Hepatocyte (in vitro differentiated cells): Measurements from ENCODE around the gene TRAF7. TPM values are rescaled to one million over a fixed set of nuclear protein-coding genes. Genes with fewer than 3 reads are reported as not detected.
A peak's percentile ranks its signal among the peaks of the same experiment; 100 is the strongest.

Experiments used
- DNase-seq: peaks from one replicate; pipeline ENCODE4 v3.0.0-alpha.2; 2016; ENCODE audit warnings: low spot score
- H2AFZ ChIP-seq: fragments of 200-600 bp; sonication (generic); 2 replicates; pipeline ENCODE4 v1.6.0; 2016; ENCODE audit warnings: antibody characterized with exemption, mild to moderate bottlenecking
- H3K27ac ChIP-seq: fragments of 200-600 bp; sonication (generic); 2 replicates; pipeline ENCODE4 v1.5.1; 2016; ENCODE audit warnings: mild to moderate bottlenecking
- H3K27me3 ChIP-seq: fragments of 200-600 bp; sonication (generic); 2 replicates; pipeline ENCODE4 v1.6.1; 2016
- H3K36me3 ChIP-seq: fragments of 200-600 bp; sonication (generic); replicated peaks from 2 replicates; pipeline ENCODE4 v1.5.1; 2016; ENCODE audit warnings: low read depth; ENCODE audit not compliant: insufficient read depth
- H3K4me1 ChIP-seq: fragments of 200-600 bp; sonication (generic); 2 replicates; pipeline ENCODE4 v1.5.1; 2016; ENCODE audit warnings: mild to moderate bottlenecking, moderate library complexity; ENCODE audit not compliant: insufficient read depth
- H3K4me2 ChIP-seq: fragments of 200-600 bp; sonication (generic); 2 replicates; pipeline ENCODE4 v1.6.0; 2016
- H3K4me3 ChIP-seq: fragments of 200-600 bp; sonication (generic); 2 replicates; pipeline ENCODE4 v1.5.1; 2016; ENCODE audit warnings: mild to moderate bottlenecking
- H3K79me2 ChIP-seq: fragments of 200-600 bp; sonication (generic); 2 replicates; pipeline ENCODE4 v1.6.0; 2017; ENCODE audit warnings: mild to moderate bottlenecking
- H3K9me2 ChIP-seq: fragments of 200-600 bp; sonication (generic); replicated peaks from 2 replicates; pipeline ENCODE4 v1.6.0; 2017; ENCODE audit warnings: mild to moderate bottlenecking; ENCODE audit not compliant: insufficient read depth
- H3K9me3 ChIP-seq: fragments of 200-600 bp; sonication (generic); 2 replicates; pipeline ENCODE4 v1.5.1; 2016; ENCODE audit warnings: low read depth, mild to moderate bottlenecking
- H4K20me1 ChIP-seq: fragments of 200-600 bp; sonication (generic); 2 replicates; pipeline ENCODE4 v1.6.0; 2016; ENCODE audit warnings: mild to moderate bottlenecking; ENCODE audit not compliant: insufficient read depth, poor library complexity, severe bottlenecking
- EZH2 ChIP-seq: fragments of 200-600 bp; sonication (generic); IDR thresholded peaks from 2 replicates; pipeline ENCODE4 v1.6.1; 2016; ENCODE audit warnings: antibody characterized with exemption, mild to moderate bottlenecking, borderline replicate concordance
- EZH2phosphoT487 ChIP-seq: fragments of 200-600 bp; sonication (generic); IDR thresholded peaks from one replicate; pipeline ENCODE4 v1.6.1; 2018; ENCODE audit warnings: antibody characterized with exemption, mild to moderate bottlenecking, low read depth, moderate library complexity; ENCODE audit not compliant: unreplicated experiment, severe bottlenecking
- WGBS: methylation state at CpG from one replicate; pipeline ENCODE4 v1.1.6; 2016; ENCODE audit warnings: low lambda C conversion rate; ENCODE audit errors: missing lambda C conversion rate; 5-methylcytosine and 5-hydroxymethylcytosine counted together
- polyA plus RNA-seq: library from polyadenylated mRNA; unstranded; fragments of >200 nt; fragmentation: Nextera tagmentation; extraction: Ambion mirVana; gene quantifications from 2 replicates; pipeline ENCODE4 v1.2.1, GENCODE V29; 2016
- total RNA-seq: library from RNA; depleted of rRNA; stranded (reverse); fragments of >200 nt; gene quantifications from 2 replicates; pipeline ENCODE4 v1.2.3, GENCODE V29; 2014
- TF ChIP-seq, protein P1 (sequence below): fragments of 200-600 bp; sonication (generic); IDR thresholded peaks from 2 replicates; pipeline ENCODE4 v1.5.1; 2016; ENCODE audit warnings: antibody characterized with exemption, mild to moderate bottlenecking; ENCODE audit not compliant: poor library complexity

The TRAF7 gene
- total and polyA plus RNA-seq, 2 experiments from 2014 or later: 37.4 to 55.1 TPM

GRCh38 chr16:2147378-2147777 lies 8.2 kb upstream of the TRAF7 start:
- Histone ChIP-seq H3K79me2 (peaks cover 19% of the 10 kb centered on the region), H3K27me3 (no peaks in the 10 kb centered on the region), H3K4me3 (no peak overlapping the region), H3K4me2 (peak overlapping the region; percentile 93), H2AFZ (no peak overlapping the region), H3K4me1 (peaks cover 43% of the 10 kb centered on the region), H3K9me3 (no peaks in the 10 kb centered on the region), H3K9me2 (no peaks in the 10 kb centered on the region), H4K20me1 (peaks cover 36% of the 10 kb centered on the region), H3K27ac (peak overlapping the region; percentile 64), H3K36me3 (no peaks in the 10 kb centered on the region)
- no peak for TF ChIP-seq EZH2
- TF ChIP-seq, protein P1, sequence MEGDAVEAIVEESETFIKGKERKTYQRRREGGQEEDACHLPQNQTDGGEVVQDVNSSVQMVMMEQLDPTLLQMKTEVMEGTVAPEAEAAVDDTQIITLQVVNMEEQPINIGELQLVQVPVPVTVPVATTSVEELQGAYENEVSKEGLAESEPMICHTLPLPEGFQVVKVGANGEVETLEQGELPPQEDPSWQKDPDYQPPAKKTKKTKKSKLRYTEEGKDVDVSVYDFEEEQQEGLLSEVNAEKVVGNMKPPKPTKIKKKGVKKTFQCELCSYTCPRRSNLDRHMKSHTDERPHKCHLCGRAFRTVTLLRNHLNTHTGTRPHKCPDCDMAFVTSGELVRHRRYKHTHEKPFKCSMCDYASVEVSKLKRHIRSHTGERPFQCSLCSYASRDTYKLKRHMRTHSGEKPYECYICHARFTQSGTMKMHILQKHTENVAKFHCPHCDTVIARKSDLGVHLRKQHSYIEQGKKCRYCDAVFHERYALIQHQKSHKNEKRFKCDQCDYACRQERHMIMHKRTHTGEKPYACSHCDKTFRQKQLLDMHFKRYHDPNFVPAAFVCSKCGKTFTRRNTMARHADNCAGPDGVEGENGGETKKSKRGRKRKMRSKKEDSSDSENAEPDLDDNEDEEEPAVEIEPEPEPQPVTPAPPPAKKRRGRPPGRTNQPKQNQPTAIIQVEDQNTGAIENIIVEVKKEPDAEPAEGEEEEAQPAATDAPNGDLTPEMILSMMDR: no peak
- no peak for TF ChIP-seq EZH2phosphoT487
- WGBS: 84% methylated on average over 6 of the region's 6 CpGs
- DNase-seq: no peak

- H4K20me1 ChIP-seq: peaks cover 43% of the 10 kb centered on the region
- 22% methylated on average over 19 of the region's 55 CpGs for WGBS
- peaks cover 51% of the 10 kb centered on the region for H3K4me1 ChIP-seq
- TF ChIP-seq EZH2 (no peak), EZH2phosphoT487 (no peak)
- TF ChIP-seq, protein P1: no peak
- peak within 1 kb of the TSS; percentile 93 for H3K4me2 ChIP-seq
- peak within 1 kb of the TSS; percentile 64 for H3K27ac ChIP-seq
- H3K79me2 ChIP-seq: peaks cover 26% of the 10 kb centered on the region
- peak; percentile 90 for DNase-seq
- H2AFZ ChIP-seq: no peak within 1 kb of the TSS
- no peaks in the 10 kb centered on the region for H3K27me3 ChIP-seq
- no peaks in the 10 kb centered on the region for H3K9me3 ChIP-seq
- no peaks in the 10 kb centered on the region for H3K36me3 ChIP-seq
- H3K4me3 ChIP-seq: peak within 1 kb of the TSS; percentile 33
- H3K9me2 ChIP-seq: no peaks in the 10 kb centered on the region
Measured at GRCh38 chr16:2147981-2148671, 7.5 kb upstream of the TRAF7 start, which contains the start of gene RAB26. RAB26 (plus strand) TSS chr16:2148625; CDS start chr16:2148784, 159 bp downstream.

GRCh38 chr16:2148714-2149629 lies 6.6 kb upstream of the TRAF7 start:
- peaks cover 55% of the 10 kb centered on the region for H3K4me1 ChIP-seq
- H3K9me3 ChIP-seq: no peaks in the 10 kb centered on the region
- H3K9me2 ChIP-seq: no peaks in the 10 kb centered on the region
- no peaks in the 10 kb centered on the region for H3K36me3 ChIP-seq
- H3K79me2 ChIP-seq: peaks cover 35% of the 10 kb centered on the region
- H3K4me3 ChIP-seq: no peak overlapping the region
- DNase-seq: peak; percentile 74
- TF ChIP-seq EZH2phosphoT487 (no peak), EZH2 (no peak)
- TF ChIP-seq, protein P1: no peak
- H3K27me3 ChIP-seq: no peaks in the 10 kb centered on the region
- WGBS: 5% methylated on average over 37 of the region's 62 CpGs
- no peak overlapping the region for H3K27ac ChIP-seq
- H2AFZ ChIP-seq: no peak overlapping the region
- peak overlapping the region; percentile 93 for H3K4me2 ChIP-seq
- peaks cover 52% of the 10 kb centered on the region for H4K20me1 ChIP-seq
